ENCODE results near the gene HNRNPA0. TPM values are rescaled to one million over a fixed set of nuclear protein-coding genes. Genes with fewer than 3 reads are reported as not detected.

HNRNPA0 gene
- total and polyA plus RNA-seq, 2 of the 4 experiments (the other 2 are of a cell fraction), result 5.2 to 12.2 TPM

DNA sequence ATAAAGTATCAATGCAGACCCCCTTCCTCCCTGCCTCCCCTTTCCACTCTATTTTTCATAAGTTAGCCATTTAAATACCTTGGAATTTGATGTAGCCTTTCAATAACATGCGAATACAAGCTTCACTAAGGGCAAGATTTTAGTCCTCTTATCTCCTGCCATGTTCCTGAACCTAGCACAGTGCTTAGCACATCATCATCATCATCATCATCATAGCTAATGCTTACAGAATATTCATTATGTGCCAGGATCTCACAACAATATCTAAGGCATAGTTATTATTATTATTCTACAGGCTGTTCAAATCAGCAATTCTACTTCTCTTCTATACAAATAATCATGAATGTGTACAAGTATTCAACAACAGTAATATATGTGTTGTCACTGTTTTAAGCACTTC, 38.7 kb downstream of the HNRNPA0 start:
- in situ Hi-C loops (cut with MboI; ENCODE audit: low sequenced_read_pairs), result no loop called here
- H2AK9ac ChIP-seq (replicated peaks; ENCODE audit: low read depth, low read length, poor library complexity), result no peak overlapping the region
- H3K4ac ChIP-seq (ENCODE audit: low read depth, low read length), result no peak overlapping the region
- H2AFZ ChIP-seq (replicated peaks; ENCODE audit: low read length, poor library complexity), result no peak overlapping the region
- POLR2A ChIA-PET (ENCODE audit: unreplicated experiment), result no interaction called here
- no peaks in the 10 kb centered on the region for H4K20me1 ChIP-seq (ENCODE audit: insufficient read depth, low read length)
- no peak overlapping the region for H3K4me2 ChIP-seq (ENCODE audit: low read depth, low read length)
- CTCF ChIA-PET, result interaction anchor here (1.3 kb wide), 1 partner anchor 17 kb away, joined by 3 read pairs; no protein-coding TSS in a partner anchor
- ATAC-seq (ENCODE audit: low read depth) (no peak), DNase-seq (no peak)
- WGBS, 2 experiments (ENCODE audit: extremely low coverage in 2 of 2, insufficient read length in 1 of 2), result 80% methylated on average over 1 of the region's 1 CpG; no CpG with 5 or more reads in 1 of the 2 experiments
- H3K56ac ChIP-seq (ENCODE audit: extremely low read depth, insufficient read depth, low read length), result no peak overlapping the region
- H2BK15ac ChIP-seq (ENCODE audit: low read depth, low read length), result no peak overlapping the region
- H3K9ac ChIP-seq (ENCODE audit: low read depth, low read length), result no peak overlapping the region
- H3K9me3 ChIP-seq (ENCODE audit: control insufficient read depth, insufficient read depth, low read length), result peaks cover 2% of the 10 kb centered on the region; the same call in 1 of the 2 replicates
- no TSS peak for BruUV-seq (replicated peaks)
- H3K9me1 ChIP-seq (ENCODE audit: insufficient read depth, low read length), result no peaks in the 10 kb centered on the region
- H2BK20ac ChIP-seq (ENCODE audit: low read depth, low read length), result no peak overlapping the region
- H3K23ac ChIP-seq (ENCODE audit: low read depth, low read length), result no peak overlapping the region
- H2BK120ac ChIP-seq (ENCODE audit: low read depth, low read length), result no peak overlapping the region
- H3K27me3 ChIP-seq (ENCODE audit: control insufficient read depth, insufficient read depth, low read length), result no peaks in the 10 kb centered on the region; the same call in 1 of the 2 replicates
- H4K8ac ChIP-seq (ENCODE audit: low read depth in 2 of 2, low read length in 2 of 2), result no peak overlapping the region
- H3K14ac ChIP-seq (replicated peaks; ENCODE audit: low read depth, low read length), result no peak overlapping the region
- H3K79me1 ChIP-seq (ENCODE audit: low read depth in 1 of 2, low read length in 2 of 2), result no peaks in the 10 kb centered on the region
- no peak overlapping the region for H2BK5ac ChIP-seq (ENCODE audit: low read depth, low read length, poor library complexity, severe bottlenecking)
- peaks cover 2% of the 10 kb centered on the region; the same call in 1 of the 2 replicates for H3K4me1 ChIP-seq (ENCODE audit: control insufficient read depth, insufficient read depth, low read length)
- no peak overlapping the region for H3K18ac ChIP-seq (ENCODE audit: low read depth, low read length)
- TF ChIP-seq POLR2A (IDR thresholded peaks at IDR 0.05; ENCODE audit: low read depth, low read length) (no peak), RFX5 (IDR thresholded peaks at IDR 0.05; ENCODE audit: low read depth, low read length) (no peak), CHD1 (IDR thresholded peaks at IDR 0.05; ENCODE audit: low read depth, low read length) (no peak), FOS (IDR thresholded peaks at IDR 0.05; ENCODE audit: low read depth, low read length) (no peak), SMC3 (IDR thresholded peaks at IDR 0.05; ENCODE audit: low read depth, low read length) (no peak), MAZ (IDR thresholded peaks at IDR 0.05; ENCODE audit: borderline replicate concordance, low read depth, low read length) (no peak), RAD21 (IDR thresholded peaks at IDR 0.05; ENCODE audit: low read length) (no peak), NFE2L2 (IDR thresholded peaks at IDR 0.05; ENCODE audit: low read depth, low read length) (no peak), RCOR1 (IDR thresholded peaks at IDR 0.05; ENCODE audit: insufficient replicate concordance, low read length) (no peak), MAFK (IDR thresholded peaks at IDR 0.05; ENCODE audit: low read depth, low read length) (no peak), BHLHE40 (IDR thresholded peaks at IDR 0.05; ENCODE audit: low read depth, low read length) (no peak), MXI1 (IDR thresholded peaks at IDR 0.05; ENCODE audit: borderline replicate concordance, low read depth, low read length) (no peak), CEBPB (IDR thresholded peaks at IDR 0.05; ENCODE audit: low read depth, low read length) (no peak)
- TF ChIP-seq, protein P1, sequence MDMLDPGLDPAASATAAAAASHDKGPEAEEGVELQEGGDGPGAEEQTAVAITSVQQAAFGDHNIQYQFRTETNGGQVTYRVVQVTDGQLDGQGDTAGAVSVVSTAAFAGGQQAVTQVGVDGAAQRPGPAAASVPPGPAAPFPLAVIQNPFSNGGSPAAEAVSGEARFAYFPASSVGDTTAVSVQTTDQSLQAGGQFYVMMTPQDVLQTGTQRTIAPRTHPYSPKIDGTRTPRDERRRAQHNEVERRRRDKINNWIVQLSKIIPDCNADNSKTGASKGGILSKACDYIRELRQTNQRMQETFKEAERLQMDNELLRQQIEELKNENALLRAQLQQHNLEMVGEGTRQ (IDR thresholded peaks at IDR 0.05; ENCODE audit: low read depth, low read length), result no peak
- TF ChIP-seq, protein P2, sequence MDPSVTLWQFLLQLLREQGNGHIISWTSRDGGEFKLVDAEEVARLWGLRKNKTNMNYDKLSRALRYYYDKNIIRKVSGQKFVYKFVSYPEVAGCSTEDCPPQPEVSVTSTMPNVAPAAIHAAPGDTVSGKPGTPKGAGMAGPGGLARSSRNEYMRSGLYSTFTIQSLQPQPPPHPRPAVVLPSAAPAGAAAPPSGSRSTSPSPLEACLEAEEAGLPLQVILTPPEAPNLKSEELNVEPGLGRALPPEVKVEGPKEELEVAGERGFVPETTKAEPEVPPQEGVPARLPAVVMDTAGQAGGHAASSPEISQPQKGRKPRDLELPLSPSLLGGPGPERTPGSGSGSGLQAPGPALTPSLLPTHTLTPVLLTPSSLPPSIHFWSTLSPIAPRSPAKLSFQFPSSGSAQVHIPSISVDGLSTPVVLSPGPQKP (IDR thresholded peaks at IDR 0.05; ENCODE audit: borderline replicate concordance, low read depth, low read length), result no peak
- TF ChIP-seq, protein P3, sequence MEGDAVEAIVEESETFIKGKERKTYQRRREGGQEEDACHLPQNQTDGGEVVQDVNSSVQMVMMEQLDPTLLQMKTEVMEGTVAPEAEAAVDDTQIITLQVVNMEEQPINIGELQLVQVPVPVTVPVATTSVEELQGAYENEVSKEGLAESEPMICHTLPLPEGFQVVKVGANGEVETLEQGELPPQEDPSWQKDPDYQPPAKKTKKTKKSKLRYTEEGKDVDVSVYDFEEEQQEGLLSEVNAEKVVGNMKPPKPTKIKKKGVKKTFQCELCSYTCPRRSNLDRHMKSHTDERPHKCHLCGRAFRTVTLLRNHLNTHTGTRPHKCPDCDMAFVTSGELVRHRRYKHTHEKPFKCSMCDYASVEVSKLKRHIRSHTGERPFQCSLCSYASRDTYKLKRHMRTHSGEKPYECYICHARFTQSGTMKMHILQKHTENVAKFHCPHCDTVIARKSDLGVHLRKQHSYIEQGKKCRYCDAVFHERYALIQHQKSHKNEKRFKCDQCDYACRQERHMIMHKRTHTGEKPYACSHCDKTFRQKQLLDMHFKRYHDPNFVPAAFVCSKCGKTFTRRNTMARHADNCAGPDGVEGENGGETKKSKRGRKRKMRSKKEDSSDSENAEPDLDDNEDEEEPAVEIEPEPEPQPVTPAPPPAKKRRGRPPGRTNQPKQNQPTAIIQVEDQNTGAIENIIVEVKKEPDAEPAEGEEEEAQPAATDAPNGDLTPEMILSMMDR (conservative IDR thresholded peaks at IDR 0.05; ENCODE audit: low read depth, low read length), result no peak
- no peak overlapping the region for H3K27ac ChIP-seq (ENCODE audit: insufficient read depth, low read length)
- no peak overlapping the region for H3K4me3 ChIP-seq (ENCODE audit: insufficient read depth, low read depth, low read length)
- intact Hi-C loops (cut with micrococcal nuclease), result no loop called here
- dilution Hi-C loops (cut with HindIII; ENCODE audit: low sequenced_read_pairs, unreplicated experiment), result no loop called here
- H4K5ac ChIP-seq (ENCODE audit: low read depth, low read length), result no peak overlapping the region
- no peaks in the 10 kb centered on the region for H3K36me3 ChIP-seq (ENCODE audit: control insufficient read depth, insufficient read depth, low read length)
- no peak overlapping the region for H4K91ac ChIP-seq (ENCODE audit: insufficient read depth, low read depth, low read length)
- H2AK5ac ChIP-seq (ENCODE audit: low read depth, low read length), result no peak overlapping the region

Data from IMR-90 (cell line).